Ovary (tissue), 9 donors: ENCODE data around the gene GPR3. TPM values are rescaled to one million over a fixed set of nuclear protein-coding genes. Genes with fewer than 3 reads are reported as not detected.
A peak's percentile ranks its signal among the peaks of the same experiment; 100 is the strongest.

Source experiments
- DNase-seq, 5 donors: peaks; one replicate each; pipeline ENCODE4 v3.0.0-alpha.2; 2019 to 2020
- H3K27ac ChIP-seq, 2 donors: fragments of 200-600 bp; one replicate each; pipeline versions ENCODE4 v1.5.1 to v1.8.0; 2019 to 2022
- H3K27me3 ChIP-seq: fragments of 200-600 bp; one replicate; pipeline ENCODE4 v1.8.0; 2022
- H3K36me3 ChIP-seq: fragments of 200-600 bp; sonication (generic); one replicate; pipeline ENCODE4 v1.5.1; 2019
- H3K4me1 ChIP-seq: one replicate; pipeline ENCODE4 v1.8.1; 2013; ENCODE audit warnings: mild to moderate bottlenecking, moderate library complexity; ENCODE audit not compliant: insufficient read depth
- H3K4me3 ChIP-seq: fragments of 200-600 bp; sonication (generic); one replicate; pipeline ENCODE4 v1.5.1; 2017
- H3K9me3 ChIP-seq, 2 donors: fragments of 200-600 bp in 1 of 2; sonication (generic) in 1 of 2; one replicate each; pipeline versions ENCODE4 v1.5.1 to v1.8.1; 2013 to 2019; ENCODE audit warnings: mild to moderate bottlenecking in 1 of 2, moderate library complexity in 1 of 2
- EP300 ChIP-seq: sonication (generic); formaldehyde crosslinking; IDR thresholded peaks from one replicate; pipeline ENCODE4 v1.6.1; 2017; ENCODE audit warnings: antibody characterized with exemption
- POLR2A ChIP-seq: fragments of 450-650 bp; IDR thresholded peaks from one replicate; pipeline ENCODE4 v1.6.1; 2017; ENCODE audit warnings: antibody characterized with exemption, mild to moderate bottlenecking, moderate library complexity
- WGBS, 3 donors: extraction: QIAGEN DNeasy Blood & Tissue Kit in 1 of 3; methylation state at CpG; one replicate each; pipeline versions ENCODE4 v1.1.5 to v1.1.7; 2013 to 2017; 5-methylcytosine and 5-hydroxymethylcytosine counted together
- intact Hi-C, 4 donors: fragments of 100-400 bp; cut with DNase I; formaldehyde crosslinking; loops; one replicate each; pipeline versions ENCODE4 v1.11.0 to v1.15.1; 2022 to 2023
- polyA plus RNA-seq, 2 donors: library from polyadenylated mRNA; stranded (reverse); fragments of 200-250 nt in 1 of 2; fragments of 350-450 nt in 1 of 2; fragmentation: Illumina TruSeq in 1 of 2; extraction: RNeasy Lipid Tissue Mini Kit (QIAGEN cat#74804) in 1 of 2; gene quantifications; one replicate each; pipeline ENCODE4 v1.2.3, GENCODE V29; 2013 to 2014
- total RNA-seq, 7 donors: library from RNA; depleted of rRNA in 2 of 7; stranded (reverse); fragments of >200 nt in 2 of 7; fragmentation: NEBNext Ultra II Directional in 3 of 7; extraction: Animal tissue kit (Norgen Biotek cat#: 25700) in 3 of 7; gene quantifications; one replicate each; pipeline versions ENCODE4 v1.1.0 to v1.2.4, GENCODE V29; 2016 to 2023
- TF ChIP-seq, protein P1 (sequence below), 3 donors: fragments of 450-650 bp in 2 of 3; fragments of 200-600 bp in 1 of 3; IDR thresholded peaks; one replicate each; pipeline versions ENCODE4 v1.5.1 to v1.8.0; 2016 to 2022; ENCODE audit warnings: antibody characterized with exemption in 3 of 3, mild to moderate bottlenecking in 1 of 3
- donor health status: DM: no; HTN: no; CAD: no; lungs with moderate emphysema.
- donor health status: DM: no; HTN: no; CAD: no.
- donor health status: Bipolar disorder and iron deficiency.
- donor health status: DM: yes; HTN: yes; CAD: no.
- donor health status: DM: no; HTN: no; CAD: no.
- donor health status: DM: yes; HTN: yes; CAD: no.

Gene GPR3
- total and polyA plus RNA-seq, 9 donors, result 0.12 to 0.87 (median 0.30) TPM; not detected in 1

DNA sequence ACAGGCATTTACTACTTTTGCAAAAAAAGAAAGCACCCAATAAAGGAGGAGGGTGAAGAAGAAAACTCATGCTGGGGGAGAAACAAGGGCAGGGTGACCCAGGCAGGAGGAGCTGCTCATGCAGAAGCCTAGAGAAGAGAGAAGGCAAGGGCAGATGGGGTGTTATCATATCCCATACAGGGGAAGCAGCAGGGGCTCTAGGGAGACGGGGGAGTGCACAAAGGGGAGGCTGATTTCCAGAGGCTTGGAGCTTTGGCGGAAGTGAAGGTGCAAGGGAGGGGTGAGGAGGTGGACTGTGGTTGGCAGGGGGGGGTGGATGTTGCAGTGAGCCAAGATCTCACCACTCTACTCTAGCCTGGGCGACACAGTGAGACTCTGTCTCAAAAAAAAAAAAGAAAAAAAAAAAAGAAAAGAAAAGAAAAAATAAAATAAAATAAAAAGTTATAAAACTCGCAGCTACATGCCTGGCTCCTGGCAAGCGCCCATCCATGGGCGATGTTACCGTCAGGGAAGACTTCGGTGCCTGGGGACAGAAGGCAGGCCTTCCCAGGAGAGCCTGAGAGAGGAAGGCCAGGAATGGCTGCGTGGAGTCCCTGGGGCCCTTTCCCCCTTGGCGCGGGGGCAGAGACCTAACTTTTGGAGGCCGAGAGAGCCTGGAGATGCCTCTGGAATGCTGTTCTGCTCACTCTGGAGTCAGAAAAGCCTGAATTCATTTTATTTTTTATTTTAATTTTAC is 14.5 kb upstream of the GPR3 start:
- Histone ChIP-seq H3K36me3 (no peaks in the 10 kb centered on the region), H3K27ac (no peak overlapping the region), H3K9me3 (no peaks in the 10 kb centered on the region), H3K4me1 (no peaks in the 10 kb centered on the region), H3K4me3 (no peak overlapping the region), H3K27me3 (no peaks in the 10 kb centered on the region)
- intact Hi-C loops, result no loop called here
- TF ChIP-seq, protein P1, sequence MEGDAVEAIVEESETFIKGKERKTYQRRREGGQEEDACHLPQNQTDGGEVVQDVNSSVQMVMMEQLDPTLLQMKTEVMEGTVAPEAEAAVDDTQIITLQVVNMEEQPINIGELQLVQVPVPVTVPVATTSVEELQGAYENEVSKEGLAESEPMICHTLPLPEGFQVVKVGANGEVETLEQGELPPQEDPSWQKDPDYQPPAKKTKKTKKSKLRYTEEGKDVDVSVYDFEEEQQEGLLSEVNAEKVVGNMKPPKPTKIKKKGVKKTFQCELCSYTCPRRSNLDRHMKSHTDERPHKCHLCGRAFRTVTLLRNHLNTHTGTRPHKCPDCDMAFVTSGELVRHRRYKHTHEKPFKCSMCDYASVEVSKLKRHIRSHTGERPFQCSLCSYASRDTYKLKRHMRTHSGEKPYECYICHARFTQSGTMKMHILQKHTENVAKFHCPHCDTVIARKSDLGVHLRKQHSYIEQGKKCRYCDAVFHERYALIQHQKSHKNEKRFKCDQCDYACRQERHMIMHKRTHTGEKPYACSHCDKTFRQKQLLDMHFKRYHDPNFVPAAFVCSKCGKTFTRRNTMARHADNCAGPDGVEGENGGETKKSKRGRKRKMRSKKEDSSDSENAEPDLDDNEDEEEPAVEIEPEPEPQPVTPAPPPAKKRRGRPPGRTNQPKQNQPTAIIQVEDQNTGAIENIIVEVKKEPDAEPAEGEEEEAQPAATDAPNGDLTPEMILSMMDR (IDR thresholded peaks at IDR 0.05), result no peak
- TF ChIP-seq POLR2A, result no peak
- no peak for TF ChIP-seq EP300
- WGBS, 3 donors, result 33 to 40% (median 39%) methylated on average over 12 of the region's 12 CpGs
- DNase-seq, result no peak

DNA sequence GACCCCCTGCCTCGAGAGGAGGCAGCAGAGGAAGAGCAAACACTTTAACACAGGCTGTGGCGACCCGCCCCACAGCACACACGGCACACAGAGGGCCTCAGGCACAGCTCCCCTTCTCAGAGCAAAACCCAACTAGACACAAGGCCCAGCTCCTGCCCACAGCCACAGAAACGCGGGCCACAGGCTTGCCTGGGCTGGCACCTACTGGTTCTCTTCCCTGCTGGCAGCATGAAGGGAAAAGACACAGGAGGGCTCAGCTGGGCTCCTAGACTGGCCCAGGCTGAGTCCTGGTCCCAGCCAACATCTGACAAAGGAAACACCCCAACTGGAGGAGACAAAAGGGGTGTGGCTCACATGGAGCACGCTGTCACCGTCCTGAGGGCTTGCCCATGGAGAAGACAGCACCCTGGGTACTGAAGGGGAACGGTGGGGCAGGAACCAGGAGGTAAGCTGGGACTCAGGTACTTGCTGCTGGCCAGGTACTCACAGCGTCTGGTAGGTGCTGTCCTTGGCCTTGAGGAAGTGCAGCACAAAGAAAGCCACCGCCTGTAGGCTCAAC is 12.8 kb upstream of the GPR3 start:
- DNase-seq, result no peak
- no peaks in the 10 kb centered on the region for H3K27me3 ChIP-seq
- no peaks in the 10 kb centered on the region for H3K9me3 ChIP-seq
- H3K36me3 ChIP-seq, result no peaks in the 10 kb centered on the region
- no peak overlapping the region for H3K4me3 ChIP-seq
- intact Hi-C loops, result no loop called here
- H3K27ac ChIP-seq, result no peak overlapping the region
- no peaks in the 10 kb centered on the region for H3K4me1 ChIP-seq
- 88 to 96% (median 93%) methylated on average over 11 of the region's 11 CpGs for WGBS, 3 donors
- TF ChIP-seq POLR2A, result no peak
- TF ChIP-seq EP300, result no peak
- TF ChIP-seq, protein P1 (IDR thresholded peaks at IDR 0.05), result no peak

- no peaks in the 10 kb centered on the region for H3K9me3 ChIP-seq
- intact Hi-C loops, result no loop called here
- H3K4me3 ChIP-seq, result no peak overlapping the region
- H3K27ac ChIP-seq, result no peak overlapping the region
- no peaks in the 10 kb centered on the region for H3K36me3 ChIP-seq
- no peaks in the 10 kb centered on the region for H3K27me3 ChIP-seq
- no peak for DNase-seq
- no peaks in the 10 kb centered on the region for H3K4me1 ChIP-seq
- WGBS, 3 donors, result 85 to 96% (median 90%) methylated on average over 4 of the region's 4 CpGs
- TF ChIP-seq, protein P1 (IDR thresholded peaks at IDR 0.05), result no peak
- TF ChIP-seq EP300 (no peak), POLR2A (no peak)
Observed at GRCh38 chr1:27380224-27380623, 12.2 kb upstream of the GPR3 start.

- H3K27me3 ChIP-seq, result no peaks in the 10 kb centered on the region
- peak overlapping the region in 1 of 2 donors; percentile 20 for H3K27ac ChIP-seq
- H3K9me3 ChIP-seq, result no peaks in the 10 kb centered on the region
- 49 to 58% (median 57%) methylated on average over 12 of the region's 12 CpGs for WGBS, 3 donors
- H3K4me3 ChIP-seq, result no peak overlapping the region
- no peak for DNase-seq
- no peaks in the 10 kb centered on the region for H3K4me1 ChIP-seq
- TF ChIP-seq EP300, result no peak
- TF ChIP-seq, protein P1 (IDR thresholded peaks at IDR 0.05), result no peak
- TF ChIP-seq POLR2A, result no peak
- no peaks in the 10 kb centered on the region for H3K36me3 ChIP-seq
- intact Hi-C loops, result no loop called here
Observed at GRCh38 chr1:27380766-27381733, 11.4 kb upstream of the GPR3 start.
